H1 (cell line): ENCODE measurements around the gene NRXN3. TPM values are rescaled to one million over a fixed set of nuclear protein-coding genes. Genes with fewer than 3 reads are reported as not detected.

Experiments
- CTCF ChIA-PET: fragments of 300-600 bp; sonication (Branson Sonifier 250); formaldehyde crosslinking; loops from one replicate; lab custom pipeline; 2021; ENCODE audit not compliant: partially characterized antibody; lab: Charles Lee
- POLR2A ChIA-PET: fragments of 300-600 bp; sonication (Branson Sonifier 250); formaldehyde crosslinking; loops from one replicate; lab custom pipeline; 2021; ENCODE audit warnings: inconsistent platforms; ENCODE audit not compliant: partially characterized antibody; lab: Charles Lee
- DNase-seq, 2 experiments: peaks; one replicate each; pipeline versions ENCODE4 v3.0.0 to v3.0.0-alpha.2; 2010 to 2022; ENCODE audit warnings: low spot score in 2 of 2, low read depth in 1 of 2, mixed read lengths in 1 of 2
- FAIRE-seq: peaks from 2 replicates; lab custom pipeline; 2011; peaks lifted over from hg19 to GRCh38; lab: Jason Lieb, UNC
- H2AFZ ChIP-seq: 2 replicates; pipeline ENCODE4 v1.8.1; 2012; ENCODE audit warnings: low read length, inconsistent platforms
- H2AK5ac ChIP-seq: 2 replicates; pipeline ENCODE4 v1.6.1; 2013; ENCODE audit warnings: low read depth, low read length
- H2BK120ac ChIP-seq: replicated peaks from 2 replicates; pipeline ENCODE3; 2013; ENCODE audit warnings: low read depth, low read length, inconsistent platforms
- H2BK12ac ChIP-seq: 2 replicates; pipeline ENCODE4 v1.6.1; 2013; ENCODE audit warnings: low read depth, low read length
- H2BK15ac ChIP-seq: 2 replicates; pipeline ENCODE4 v1.6.1; 2013; ENCODE audit warnings: low read length
- H2BK20ac ChIP-seq: 2 replicates; pipeline ENCODE4 v1.6.1; 2013; ENCODE audit warnings: low read length
- H2BK5ac ChIP-seq: 2 replicates; pipeline ENCODE4 v1.6.1; 2013; ENCODE audit warnings: low read depth, low read length
- H3K14ac ChIP-seq: 2 replicates; pipeline ENCODE4 v1.6.1; 2013; ENCODE audit warnings: inconsistent platforms; ENCODE audit not compliant: insufficient read length
- H3K18ac ChIP-seq: 2 replicates; pipeline ENCODE4 v1.6.1; 2013; ENCODE audit warnings: low read length; ENCODE audit errors: extremely low read depth
- H3K23ac ChIP-seq: 2 replicates; pipeline ENCODE4 v1.6.1; 2013; ENCODE audit warnings: inconsistent platforms; ENCODE audit not compliant: insufficient read length
- H3K23me2 ChIP-seq: 2 replicates; pipeline ENCODE4 v1.6.1; 2013; ENCODE audit warnings: low read depth, low read length
- H3K27ac ChIP-seq: 2 replicates; pipeline ENCODE4 v1.6.1; 2011; ENCODE audit warnings: low read depth, low read length, inconsistent platforms
- H3K27me3 ChIP-seq, 4 experiments: replicated peaks in 1 of 4; 1 replicate in 1 of 4; 2 replicates in 3 of 4; pipeline versions ENCODE4 v1.6.1 to v1.8.1; 2011 to 2013; ENCODE audit warnings: low read length in 3 of 4, mild to moderate bottlenecking in 3 of 4, inconsistent platforms in 2 of 4, mixed read lengths in 2 of 4, moderate library complexity in 1 of 4; ENCODE audit not compliant: control insufficient read depth in 3 of 4, insufficient read depth in 3 of 4; ENCODE audit errors: extremely low read depth in 1 of 4
- H3K36me3 ChIP-seq, 4 experiments: 2 replicates each; pipeline versions ENCODE4 v1.6.1 to v1.8.1; 2011 to 2013; ENCODE audit warnings: mild to moderate bottlenecking in 4 of 4, low read length in 3 of 4, moderate library complexity in 2 of 4, control low read depth in 1 of 4, inconsistent platforms in 1 of 4; ENCODE audit not compliant: insufficient read depth in 4 of 4, control insufficient read depth in 2 of 4
- H3K4ac ChIP-seq: replicated peaks from 2 replicates; pipeline ENCODE3; 2013; ENCODE audit warnings: low read length, low read depth, mixed read lengths, inconsistent platforms; ENCODE audit not compliant: insufficient read length
- H3K4me1 ChIP-seq, 4 experiments: replicated peaks in 1 of 4; 1 replicate in 1 of 4; 2 replicates in 3 of 4; pipeline versions ENCODE4 v1.6.1 to v1.8.1; 2011 to 2013; ENCODE audit warnings: low read length in 3 of 4, inconsistent platforms in 2 of 4, mixed read lengths in 1 of 4; ENCODE audit not compliant: insufficient read depth in 4 of 4, control insufficient read depth in 3 of 4
- H3K4me2 ChIP-seq, 2 experiments: 2 replicates each; pipeline versions ENCODE4 v1.6.1 to v1.8.1; 2011 to 2013; ENCODE audit warnings: low read depth in 2 of 2, low read length in 2 of 2, control low read depth in 1 of 2, inconsistent platforms in 1 of 2, mild to moderate bottlenecking in 1 of 2; ENCODE audit not compliant: insufficient read depth in 1 of 2
- H3K4me3 ChIP-seq, 4 experiments: fragments of 200-600, 300-600 bp in 1 of 4; sonication (generic), shearing (Covaris generic), sonication (Bioruptor Twin) in 1 of 4; 2 replicates each; pipeline versions ENCODE4 v1.5.1 to v1.8.1; 2011 to 2016; ENCODE audit warnings: low read length in 4 of 4, low read depth in 3 of 4, control low read depth in 2 of 4, inconsistent platforms in 2 of 4, mild to moderate bottlenecking in 2 of 4, mixed read lengths in 1 of 4, moderate library complexity in 1 of 4; ENCODE audit not compliant: insufficient read depth in 2 of 4; ENCODE audit errors: extremely low read depth in 1 of 4
- H3K56ac ChIP-seq: replicated peaks from 2 replicates; pipeline ENCODE3; 2013; ENCODE audit warnings: low read depth, mild to moderate bottlenecking, mixed read lengths, low read length, inconsistent platforms; ENCODE audit not compliant: insufficient read length
- H3K79me1 ChIP-seq: 2 replicates; pipeline ENCODE4 v1.6.1; 2013; ENCODE audit warnings: low read depth, low read length, control low read depth
- H3K79me2 ChIP-seq, 2 experiments: 2 replicates each; pipeline versions ENCODE4 v1.6.1 to v1.8.1; 2012 to 2013; ENCODE audit warnings: low read length in 2 of 2, mild to moderate bottlenecking in 2 of 2, inconsistent platforms in 1 of 2; ENCODE audit not compliant: insufficient read depth in 2 of 2, control insufficient read depth in 1 of 2
- H3K9ac ChIP-seq, 4 experiments: replicated peaks in 1 of 4; 1 replicate in 1 of 4; 2 replicates in 3 of 4; pipeline versions ENCODE4 v1.6.1 to v1.8.1; 2011 to 2013; ENCODE audit warnings: low read depth in 3 of 4, low read length in 3 of 4, control low read depth in 2 of 4, mild to moderate bottlenecking in 2 of 4, moderate library complexity in 2 of 4, inconsistent platforms in 1 of 4; ENCODE audit errors: extremely low read depth in 1 of 4
- H3K9me3 ChIP-seq, 2 experiments: 2 replicates each; pipeline versions ENCODE4 v1.6.1 to v1.8.1; 2012 to 2013; ENCODE audit warnings: mild to moderate bottlenecking in 2 of 2, moderate library complexity in 2 of 2, control low read depth in 1 of 2, inconsistent platforms in 1 of 2, low read depth in 1 of 2, low read length in 1 of 2, mixed read lengths in 1 of 2; ENCODE audit not compliant: insufficient read depth in 2 of 2
- H4K20me1 ChIP-seq, 2 experiments: replicated peaks in 1 of 2; 2 replicates each; pipeline versions ENCODE3 to v1.8.1; 2011 to 2013; ENCODE audit warnings: inconsistent platforms in 2 of 2, low read length in 2 of 2, mild to moderate bottlenecking in 1 of 2; ENCODE audit not compliant: insufficient read depth in 2 of 2, control insufficient read depth in 1 of 2
- H4K5ac ChIP-seq: 2 replicates; pipeline ENCODE4 v1.6.1; 2013; ENCODE audit warnings: low read length, low read depth, mixed read lengths, inconsistent platforms; ENCODE audit not compliant: insufficient read length
- H4K8ac ChIP-seq: 2 replicates; pipeline ENCODE4 v1.8.0; 2013; ENCODE audit warnings: mild to moderate bottlenecking, moderate library complexity, low read length, inconsistent platforms; ENCODE audit not compliant: insufficient read depth; ENCODE audit errors: extremely low read depth
- H4K91ac ChIP-seq: replicated peaks from 2 replicates; pipeline ENCODE3; 2013; ENCODE audit warnings: low read length, mixed read lengths, inconsistent platforms; ENCODE audit not compliant: insufficient read length
- BRCA1 ChIP-seq: IDR thresholded peaks from 2 replicates; pipeline ENCODE4 v1.6.1; 2012; ENCODE audit warnings: low read depth, low read length, improper control_type of control experiment
- PHF8 ChIP-seq: fragments of 200-600 bp; sonication (generic); conservative IDR thresholded peaks from 2 replicates; pipeline ENCODE4 v1.7.1; 2012; ENCODE audit warnings: low read depth, mild to moderate bottlenecking, inconsistent platforms, low read length, moderate library complexity
- WGBS, 2 experiments: shearing (Covaris generic) in 1 of 2; methylation state at CpG; one replicate each; pipeline versions ENCODE4 v1.1.6 to v1.1.7; 2013 to 2015; ENCODE audit warnings: low lambda C conversion rate in 2 of 2, mixed read lengths in 2 of 2, inconsistent platforms in 1 of 2, low coverage in 1 of 2, missing lambda C conversion rate in 1 of 2; ENCODE audit not compliant: insufficient replicate concordance in 2 of 2, insufficient coverage in 1 of 2, insufficient read length in 1 of 2; ENCODE audit errors: extremely low coverage in 1 of 2, missing lambda C conversion rate in 1 of 2; 5-methylcytosine and 5-hydroxymethylcytosine counted together
- polyA plus RNA-seq, 7 experiments: library from polyadenylated mRNA; depleted of rRNA in 3 of 7; stranded (reverse) in 5 of 7; unstranded in 2 of 7; fragments of >200 nt in 5 of 7; fragments of 200-250 nt in 2 of 7; gene quantifications; 1 replicate in 5 of 7; 2 replicates in 1 of 7; 4 replicates in 1 of 7; pipeline versions ENCODE4 v1.2.1 to v1.2.3, GENCODE V29; 2011 to 2013; ENCODE audit warnings: missing spikeins in 2 of 7, mixed read lengths in 2 of 7
- total RNA-seq: library from RNA; stranded (reverse); fragmentation: NEBNext Ultra II Directional; extraction: Animal tissue kit (Norgen Biotek cat#: 25700); gene quantifications from 2 replicates; pipeline ENCODE4 v1.2.1, GENCODE V29; 2021

Gene NRXN3
- total and polyA plus RNA-seq, 2 of the 8 experiments (the other 6 are each of a cell fraction or from before 2014, with no cell fraction given), result 2.6 to 4.1 TPM

DNA sequence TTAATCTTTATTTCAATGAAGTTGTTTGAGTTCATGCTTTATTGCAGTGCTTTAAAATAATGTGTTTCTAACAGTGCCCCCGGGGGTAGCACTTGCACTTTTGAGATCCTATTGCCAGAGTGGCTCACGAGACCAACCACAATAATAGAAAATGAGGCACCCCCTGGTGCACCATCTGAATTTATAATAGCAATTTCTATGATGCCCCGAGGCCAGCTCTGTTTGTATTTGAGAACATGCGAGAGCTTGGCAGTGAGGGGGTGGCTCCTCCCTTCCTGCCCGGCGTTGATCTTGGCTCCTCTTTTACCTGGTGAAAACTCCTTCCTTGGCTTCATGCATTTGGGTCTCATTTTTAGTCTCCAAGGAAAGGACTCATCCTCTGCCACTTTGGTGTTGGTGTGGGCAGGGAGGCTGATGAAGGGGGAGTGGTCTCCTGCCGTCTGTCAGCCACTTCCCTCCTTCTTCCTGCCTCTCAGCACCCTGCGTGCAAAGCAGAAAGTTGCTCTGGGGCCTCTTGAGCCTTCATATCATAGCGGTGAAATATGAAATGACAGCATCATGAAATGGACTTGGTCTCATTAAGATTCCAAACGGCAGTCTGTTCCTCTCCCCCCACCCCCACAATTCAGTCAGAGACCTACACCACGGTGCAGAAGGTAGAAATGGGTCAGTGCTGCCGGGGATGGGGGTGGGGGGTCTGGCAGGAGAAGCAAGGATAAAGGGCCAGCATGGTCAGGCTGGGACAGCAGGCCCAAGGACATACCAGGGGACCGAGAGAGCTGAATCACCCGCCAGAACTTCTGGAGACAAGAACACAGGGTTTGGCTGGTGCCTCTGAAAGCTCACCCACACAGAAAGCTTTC, 17.7 kb upstream of the NRXN3 start:
- H4K91ac ChIP-seq, result no peak overlapping the region
- no peak overlapping the region for H2BK5ac ChIP-seq
- H4K20me1 ChIP-seq, result no peaks in the 10 kb centered on the region
- no peak overlapping the region for H3K18ac ChIP-seq
- no peak overlapping the region for H3K9ac ChIP-seq
- ChIA-PET CTCF (interaction anchor here (0.5 to 5.9 kb wide), 6 partner anchors 9 to 291 kb away, joined by 3 to 35 read pairs (median 4); no protein-coding TSS in a partner anchor), POLR2A (interaction anchor here (1.0 kb wide), 1 partner anchor 129 kb away, joined by 3 read pairs; no protein-coding TSS in a partner anchor)
- H3K27me3 ChIP-seq, result no peaks in the 10 kb centered on the region
- no peak overlapping the region for H3K4me2 ChIP-seq
- H3K56ac ChIP-seq, result no peak overlapping the region
- 83% methylated on average over 13 of the region's 14 CpGs; no CpG with 5 or more reads in 1 of the 2 experiments for WGBS, 2 experiments
- no peak overlapping the region for H3K4me3 ChIP-seq
- no peak overlapping the region for H3K27ac ChIP-seq
- no peaks in the 10 kb centered on the region for H3K79me2 ChIP-seq
- H2BK120ac ChIP-seq, result no peak overlapping the region
- H3K4ac ChIP-seq, result no peak overlapping the region
- peaks cover 0 to 4% (median under 1%) of the 10 kb centered on the region in 4 experiments; a peak in 1 of 7 replicates for H3K4me1 ChIP-seq
- no peak overlapping the region for H4K8ac ChIP-seq
- no peak overlapping the region for H2AK5ac ChIP-seq
- H2AFZ ChIP-seq, result no peak overlapping the region
- DNase-seq (no peak), FAIRE-seq (no peak)
- H3K23ac ChIP-seq, result no peak overlapping the region
- no peak overlapping the region for H3K14ac ChIP-seq
- no peak overlapping the region for H2BK12ac ChIP-seq
- H3K79me1 ChIP-seq, result no peaks in the 10 kb centered on the region
- no peaks in the 10 kb centered on the region for H3K23me2 ChIP-seq
- no peaks in the 10 kb centered on the region for H3K9me3 ChIP-seq
- H3K36me3 ChIP-seq, result no peaks in the 10 kb centered on the region
- H2BK15ac ChIP-seq, result no peak overlapping the region
- no peak overlapping the region for H2BK20ac ChIP-seq
- no peak overlapping the region for H4K5ac ChIP-seq
- TF ChIP-seq BRCA1 (no peak), PHF8 (no peak)
